Caco-2 (cell line): ENCODE data around the gene TEAD2. TPM values are rescaled to one million over a fixed set of nuclear protein-coding genes. Genes with fewer than 3 reads are reported as not detected.

ENCODE experiments used
- BruUV-seq: library from RNA; stranded (reverse); fragments of 400-500 nt; replicated peaks from 2 replicates; lab custom pipeline; 2021; lab: Mats Ljungman, UMichigan
- CTCF ChIA-PET: fragments of 300-600 bp; sonication (Branson Sonifier 250); formaldehyde crosslinking; loops from one replicate; lab custom pipeline; 2022; ENCODE audit warnings: antibody characterized with exemption; lab: Charles Lee
- POLR2A ChIA-PET: fragments of 300-600 bp; sonication (Branson Sonifier 250); formaldehyde crosslinking; loops from one replicate; lab custom pipeline; 2022; ENCODE audit warnings: antibody characterized with exemption; lab: Charles Lee
- DNase-seq, 2 experiments: peaks; one replicate each; pipeline versions ENCODE4 v3.0.0 to v3.0.0-alpha.2; 2020 to 2022
- H3K27me3 ChIP-seq: replicated peaks from 2 replicates; pipeline ENCODE4 v1.6.0; 2011; ENCODE audit warnings: low read length; ENCODE audit not compliant: control insufficient read depth, insufficient read depth
- H3K36me3 ChIP-seq: 2 replicates; pipeline ENCODE4 v1.5.1; 2011; ENCODE audit warnings: low read length; ENCODE audit not compliant: control insufficient read depth, insufficient read depth
- H3K4me1 ChIP-seq: fragments of 250-450 bp; sonication (Bioruptor Pico); 2 replicates; pipeline ENCODE4 v1.5.1; 2020; ENCODE audit warnings: mild to moderate bottlenecking
- H3K4me3 ChIP-seq: 2 replicates; pipeline ENCODE4 v1.5.1; 2011; ENCODE audit warnings: low read depth, mild to moderate bottlenecking, control low read depth, low read length
- H3K9me3 ChIP-seq: fragments of 250-450 bp; sonication (Bioruptor Pico); 2 replicates; pipeline ENCODE4 v1.5.1; 2020; ENCODE audit warnings: mild to moderate bottlenecking, moderate library complexity
- H3K27ac Mint-ChIP-seq: one replicate; pipeline ENCODE4 v1.8.0; 2022; ENCODE audit warnings: mixed read lengths; ENCODE audit not compliant: unreplicated experiment
- H3K27me3 Mint-ChIP-seq: one replicate; pipeline ENCODE4 v1.8.0; 2022; ENCODE audit warnings: mixed read lengths; ENCODE audit not compliant: insufficient read depth, unreplicated experiment
- H3K36me3 Mint-ChIP-seq: one replicate; pipeline ENCODE4 v1.8.0; 2022; ENCODE audit warnings: mild to moderate bottlenecking, mixed read lengths; ENCODE audit not compliant: insufficient read depth, unreplicated experiment
- H3K4me1 Mint-ChIP-seq: one replicate; pipeline ENCODE4 v1.8.0; 2022; ENCODE audit warnings: low read depth, mixed read lengths; ENCODE audit not compliant: unreplicated experiment
- H3K4me3 Mint-ChIP-seq: one replicate; pipeline ENCODE4 v1.8.0; 2022; ENCODE audit warnings: mild to moderate bottlenecking, moderate library complexity, mixed read lengths; ENCODE audit not compliant: unreplicated experiment
- H3K9me3 Mint-ChIP-seq: one replicate; pipeline ENCODE4 v1.8.0; 2022; ENCODE audit warnings: mixed read lengths; ENCODE audit not compliant: unreplicated experiment
- CTCF ChIP-seq, 2 experiments: fragments of 200-600 bp in 1 of 2; IDR thresholded peaks; 1 replicate in 1 of 2; 2 replicates in 1 of 2; pipeline versions ENCODE4 v1.5.1 to v1.8.0; 2011 to 2022; ENCODE audit warnings: antibody characterized with exemption in 1 of 2, control low read depth in 1 of 2, inconsistent platforms in 1 of 2, low read depth in 1 of 2, low read length in 1 of 2, mild to moderate bottlenecking in 1 of 2, moderate library complexity in 1 of 2; ENCODE audit not compliant: insufficient read depth in 1 of 2, severe bottlenecking in 1 of 2, unreplicated experiment in 1 of 2
- intact Hi-C: fragments of 100-400 bp; cut with micrococcal nuclease; formaldehyde crosslinking; loops from one replicate; pipeline ENCODE4 v1.10.0; 2022; ENCODE audit not compliant: unreplicated experiment
- total RNA-seq: library from RNA; stranded (reverse); gene quantifications from 2 replicates; pipeline ENCODE4 v1.2.3, GENCODE V29; 2022

The TEAD2 gene
- total RNA-seq, 1 experiment from 2014 or later = 8.8 TPM

- TF ChIP-seq CTCF (IDR thresholded peaks at IDR 0.05; ENCODE audit: insufficient read depth in 1 of 2, low read depth in 1 of 2, low read length in 1 of 2, severe bottlenecking in 1 of 2, unreplicated experiment in 1 of 2) = no peak
- H3K27ac Mint-ChIP-seq = no peak overlapping the region
- no peaks in the 10 kb centered on the region for H3K9me3 ChIP-seq
- H3K27me3 ChIP-seq = no peaks in the 10 kb centered on the region
- no peaks in the 10 kb centered on the region for H3K36me3 ChIP-seq
- no TSS peak for BruUV-seq
- no peaks in the 10 kb centered on the region for H3K4me1 ChIP-seq
- H3K4me1 Mint-ChIP-seq = no peaks in the 10 kb centered on the region
- POLR2A ChIA-PET = no interaction called here
- no peak overlapping the region for H3K4me3 ChIP-seq
- no peak overlapping the region for H3K4me3 Mint-ChIP-seq
- peaks cover 6% of the 10 kb centered on the region for H3K27me3 Mint-ChIP-seq
- intact Hi-C loops = no loop called here
- H3K36me3 Mint-ChIP-seq = peaks cover 6% of the 10 kb centered on the region
- DNase-seq = no peak
- no peaks in the 10 kb centered on the region for H3K9me3 Mint-ChIP-seq
- CTCF ChIA-PET = interaction anchor here (0.7 kb wide), 1 partner anchor 37 kb away, joined by 4 read pairs; no protein-coding TSS in a partner anchor
These were observed 47.3 kb upstream of the TEAD2 start for GRCh38 chr19:49409441-49410029.

GRCh38 chr19:49408816-49409440, 46.7 kb upstream of the TEAD2 start:
- H3K36me3 ChIP-seq = no peaks in the 10 kb centered on the region
- BruUV-seq = no TSS peak
- no peak for DNase-seq
- H3K27ac Mint-ChIP-seq = no peak overlapping the region
- no peaks in the 10 kb centered on the region for H3K9me3 ChIP-seq
- no peaks in the 10 kb centered on the region for H3K27me3 ChIP-seq
- TF ChIP-seq CTCF (IDR thresholded peaks at IDR 0.05; ENCODE audit: insufficient read depth in 1 of 2, low read depth in 1 of 2, low read length in 1 of 2, severe bottlenecking in 1 of 2, unreplicated experiment in 1 of 2) = no peak
- H3K4me1 ChIP-seq = no peaks in the 10 kb centered on the region
- peaks cover 6% of the 10 kb centered on the region for H3K36me3 Mint-ChIP-seq
- no peak overlapping the region for H3K4me3 ChIP-seq
- CTCF ChIA-PET = interaction anchor here (0.6 kb wide), 1 partner anchor 123 kb away, joined by 6 read pairs; no protein-coding TSS in a partner anchor
- H3K4me3 Mint-ChIP-seq = no peak overlapping the region
- H3K27me3 Mint-ChIP-seq = peaks cover 6% of the 10 kb centered on the region
- intact Hi-C loops = no loop called here
- POLR2A ChIA-PET = no interaction called here
- no peaks in the 10 kb centered on the region for H3K4me1 Mint-ChIP-seq
- no peaks in the 10 kb centered on the region for H3K9me3 Mint-ChIP-seq

GRCh38 chr19:49407482-49408015, 45.3 kb upstream of the TEAD2 start:
- H3K4me3 Mint-ChIP-seq = no peak overlapping the region
- Histone ChIP-seq H3K9me3 (no peaks in the 10 kb centered on the region), H3K27me3 (no peaks in the 10 kb centered on the region), H3K4me3 (no peak overlapping the region), H3K4me1 (no peaks in the 10 kb centered on the region), H3K36me3 (no peaks in the 10 kb centered on the region)
- intact Hi-C loops = no loop called here
- DNase-seq = no peak
- POLR2A ChIA-PET = no interaction called here
- no peaks in the 10 kb centered on the region for H3K9me3 Mint-ChIP-seq
- BruUV-seq = no TSS peak
- no peak for TF ChIP-seq CTCF (IDR thresholded peaks at IDR 0.05; ENCODE audit: insufficient read depth in 1 of 2, low read depth in 1 of 2, low read length in 1 of 2, severe bottlenecking in 1 of 2, unreplicated experiment in 1 of 2)
- no peaks in the 10 kb centered on the region for H3K4me1 Mint-ChIP-seq
- H3K36me3 Mint-ChIP-seq = peaks cover 6% of the 10 kb centered on the region
- no peak overlapping the region for H3K27ac Mint-ChIP-seq
- H3K27me3 Mint-ChIP-seq = peaks cover 6% of the 10 kb centered on the region
- CTCF ChIA-PET = no interaction called here
